Peyer's patch (tissue), 4 donors: ENCODE measurements around the gene SUPT3H. TPM values are rescaled to one million over a fixed set of nuclear protein-coding genes. Genes with fewer than 3 reads are reported as not detected.
"Not testable (repeated sequence)": the region's sequence is repeated elsewhere in the genome, so short reads cannot be mapped to it uniquely, and the experiment has no call there.

Experiments used
- DNase-seq, 3 donors: peaks; one replicate each; pipeline ENCODE4 v3.0.0-alpha.2; 2017 to 2019
- H3K27ac ChIP-seq, 4 donors: fragments of 200-600 bp; sonication (generic); one replicate each; pipeline ENCODE4 v1.5.1; 2016 to 2019
- H3K27me3 ChIP-seq, 2 donors: fragments of 200-600 bp; sonication (generic); one replicate each; pipeline ENCODE4 v1.5.1; 2019
- H3K36me3 ChIP-seq, 3 donors: fragments of 200-600 bp; sonication (generic); one replicate each; pipeline ENCODE4 v1.5.1; 2016 to 2019
- H3K4me1 ChIP-seq, 4 donors: fragments of 200-600 bp; sonication (generic); one replicate each; pipeline ENCODE4 v1.5.1; 2016 to 2019
- H3K4me3 ChIP-seq, 4 donors: fragments of 200-600 bp; sonication (generic); 1 replicate in 3 of 4; 2 replicates in 1 of 4; pipeline ENCODE4 v1.5.1; 2016 to 2019; ENCODE audit warnings: mild to moderate bottlenecking in 1 of 4
- H3K9me3 ChIP-seq, 4 donors: fragments of 200-600 bp; sonication (generic); one replicate each; pipeline ENCODE4 v1.5.1; 2016 to 2019; ENCODE audit warnings: mild to moderate bottlenecking in 1 of 4
- CTCF ChIP-seq, 6 experiments: fragments of 450-650 bp in 4 of 6; fragments of 200-600 bp in 2 of 6; sonication (generic) in 1 of 6; IDR thresholded peaks; one replicate each; pipeline ENCODE4 v1.5.1; 2017 to 2019; ENCODE audit warnings: antibody characterized with exemption in 6 of 6, mild to moderate bottlenecking in 3 of 6, moderate library complexity in 1 of 6
- POLR2A ChIP-seq, 2 donors: fragments of 450-650 bp; IDR thresholded peaks; one replicate each; pipeline ENCODE4 v1.5.1; 2017; ENCODE audit warnings: antibody characterized with exemption in 2 of 2, mild to moderate bottlenecking in 2 of 2, moderate library complexity in 2 of 2
- total RNA-seq, 4 donors: library from RNA; depleted of rRNA; stranded (reverse); fragments of >200 nt; gene quantifications; one replicate each; pipeline ENCODE4 v1.1.0, GENCODE V29; 2016

Gene SUPT3H
- total RNA-seq, 4 donors from 2014 or later: 2.0 to 17.3 (median 2.7) TPM

- TF ChIP-seq CTCF (IDR thresholded peaks at IDR 0.05): no peak
- no peak for TF ChIP-seq POLR2A (IDR thresholded peaks at IDR 0.05)
- no peak for DNase-seq
- H3K4me1 ChIP-seq: no peaks in the 10 kb centered on the region
- H3K9me3 ChIP-seq: no peaks in the 10 kb centered on the region
- H3K27me3 ChIP-seq: no peaks in the 10 kb centered on the region
- no peak overlapping the region for H3K4me3 ChIP-seq
- H3K36me3 ChIP-seq: no peaks in the 10 kb centered on the region
- no peak overlapping the region for H3K27ac ChIP-seq
These were observed 509.4 kb downstream of the SUPT3H start for GRCh38 chr6:44868335-44868668.

- TF ChIP-seq CTCF (IDR thresholded peaks at IDR 0.05) (no peak), POLR2A (IDR thresholded peaks at IDR 0.05) (no peak)
- Histone ChIP-seq H3K36me3 (no peaks in the 10 kb centered on the region), H3K27me3 (no peaks in the 10 kb centered on the region), H3K9me3 (no peaks in the 10 kb centered on the region), H3K4me1 (no peaks in the 10 kb centered on the region), H3K4me3 (no peak overlapping the region), H3K27ac (no peak overlapping the region)
- DNase-seq: no peak
These were observed 510.0 kb downstream of the SUPT3H start for GRCh38 chr6:44867571-44868334.

GRCh38 chr6:44865184-44865583 is 512.5 kb downstream of the SUPT3H start:
- not testable (repeated sequence) for H3K4me3 ChIP-seq, H3K9me3 ChIP-seq, H3K4me1 ChIP-seq, H3K27ac ChIP-seq, H3K27me3 ChIP-seq, DNase-seq, H3K36me3 ChIP-seq

GRCh38 chr6:44859901-44860410 is 517.8 kb downstream of the SUPT3H start:
- TF ChIP-seq POLR2A (IDR thresholded peaks at IDR 0.05) (no peak), CTCF (IDR thresholded peaks at IDR 0.05) (no peak)
- Histone ChIP-seq H3K27me3 (no peaks in the 10 kb centered on the region), H3K4me1 (no peaks in the 10 kb centered on the region), H3K4me3 (no peak overlapping the region), H3K9me3 (no peaks in the 10 kb centered on the region), H3K27ac (no peak overlapping the region), H3K36me3 (no peaks in the 10 kb centered on the region)
- DNase-seq: no peak

- no peaks in the 10 kb centered on the region for H3K4me1 ChIP-seq
- H3K36me3 ChIP-seq: no peaks in the 10 kb centered on the region
- no peak for DNase-seq
- no peaks in the 10 kb centered on the region for H3K9me3 ChIP-seq
- TF ChIP-seq CTCF (IDR thresholded peaks at IDR 0.05) (no peak), POLR2A (IDR thresholded peaks at IDR 0.05) (no peak)
- H3K27ac ChIP-seq: no peak overlapping the region
- H3K4me3 ChIP-seq: no peak overlapping the region
- H3K27me3 ChIP-seq: no peaks in the 10 kb centered on the region
These were observed 518.7 kb downstream of the SUPT3H start for GRCh38 chr6:44858998-44859397.

GRCh38 chr6:44856479-44856878 is 521.3 kb downstream of the SUPT3H start:
- TF ChIP-seq POLR2A (IDR thresholded peaks at IDR 0.05): no peak
- Histone ChIP-seq H3K27ac (no peak overlapping the region), H3K27me3 (no peaks in the 10 kb centered on the region), H3K9me3 (no peaks in the 10 kb centered on the region), H3K4me1 (no peaks in the 10 kb centered on the region), H3K4me3 (no peak overlapping the region), H3K36me3 (no peaks in the 10 kb centered on the region)
- DNase-seq: no peak
